Heart right ventricle (tissue), 16 donors: Measurements from ENCODE around the gene ITGAE. TPM values are rescaled to one million over a fixed set of nuclear protein-coding genes. Genes with fewer than 3 reads are reported as not detected.

Source experiments
- ATAC-seq, 8 donors: fragments of 200-7000 bp; cut with Tn5 transposase; one replicate each; pipeline ENCODE4 v1.9.1; 2020; ENCODE audit warnings: mild to moderate bottlenecking in 8 of 8, moderate library complexity in 8 of 8, moderate number of reproducible peaks in 1 of 8
- DNase-seq, 2 donors: peaks; one replicate each; pipeline ENCODE4 v3.0.0-alpha.2; 2020
- H3K27ac ChIP-seq, 10 donors: fragments of 200-600 bp; sonication (generic) in 2 of 10; one replicate each; pipeline versions ENCODE4 v1.5.0 to v1.8.0; 2020 to 2022; ENCODE audit warnings: mild to moderate bottlenecking in 3 of 10
- H3K27me3 ChIP-seq, 7 donors: fragments of 200-600 bp; one replicate each; pipeline ENCODE4 v1.8.0; 2021 to 2022; ENCODE audit warnings: mild to moderate bottlenecking in 2 of 7
- H3K36me3 ChIP-seq, 9 donors: fragments of 200-600 bp; sonication (generic) in 1 of 9; one replicate each; pipeline versions ENCODE4 v1.5.0 to v1.8.0; 2020 to 2022; ENCODE audit warnings: mild to moderate bottlenecking in 2 of 9
- H3K4me1 ChIP-seq, 9 donors: fragments of 200-600 bp; sonication (generic) in 1 of 9; one replicate each; pipeline versions ENCODE4 v1.5.0 to v1.8.0; 2020 to 2022; ENCODE audit warnings: mild to moderate bottlenecking in 4 of 9
- H3K4me3 ChIP-seq, 10 donors: fragments of 200-600 bp; sonication (generic) in 2 of 10; one replicate each; pipeline versions ENCODE4 v1.5.0 to v1.8.0; 2020 to 2022; ENCODE audit warnings: mild to moderate bottlenecking in 7 of 10, moderate library complexity in 2 of 10
- H3K9me3 ChIP-seq, 11 donors: fragments of 200-600 bp in 10 of 11; sonication (generic) in 2 of 11; one replicate each; pipeline versions ENCODE4 v1.5.0 to v1.8.0; 2013 to 2022; ENCODE audit warnings: mild to moderate bottlenecking in 2 of 11, control low read depth in 1 of 11, moderate library complexity in 1 of 11
- WGBS, 2 donors: extraction: QIAGEN DNeasy Blood & Tissue Kit; methylation state at CpG; one replicate each; pipeline ENCODE4 v1.1.7; 2013; ENCODE audit warnings: inconsistent platforms in 1 of 2; 5-methylcytosine and 5-hydroxymethylcytosine counted together
- intact Hi-C, 10 donors: fragments of 100-400 bp; cut with DNase I; formaldehyde crosslinking; loops; one replicate each; pipeline versions ENCODE4 v1.11.1 to v1.14.2; 2022
- polyA plus RNA-seq, 2 donors: library from polyadenylated mRNA; stranded (reverse); fragments of 200-250 nt; gene quantifications; one replicate each; pipeline ENCODE4 v1.2.3, GENCODE V29; 2013
- total RNA-seq, 10 donors: library from RNA; stranded (reverse); fragmentation: NEBNext Ultra II Directional in 3 of 10; extraction: Animal tissue kit (Norgen Biotek cat#: 25700) in 3 of 10; gene quantifications; one replicate each; pipeline versions ENCODE4 v1.2.1 to v1.2.4, GENCODE V29; 2021 to 2023
- TF ChIP-seq, protein P1 (sequence below), 9 donors: fragments of 200-600 bp; sonication (generic) in 2 of 9; IDR thresholded peaks; one replicate each; pipeline versions ENCODE4 v1.5.0 to v1.8.0; 2021 to 2022; ENCODE audit warnings: antibody characterized with exemption in 9 of 9, mild to moderate bottlenecking in 5 of 9, moderate library complexity in 1 of 9
- donor health status: Arrhythmogenic right ventricular cardiomyopathy.
- donor health status: ischemic (EF 13 %, LVEDD 7.1; RV severe dilation, severe dysfunction).
- donor health status: healthy with polysubstance abuse.
- donor health status: DM: no; HTN: yes; CAD: no.
- donor health status: DM: no; HTN: no; CAD: no.
- donor health status: ischemic (EF 25% LVEDD 6.9; RV normal size, moderate dysfunction).
- donor health status: ischemic (EF 25% LVEDD 5.7; RV mildly dilated, moderate dysfunction).
- donor health status: healthy.
- donor health status: DM: yes; HTN: yes; CAD: no.
- donor health status: Ischemic cardiomyopathy.
- donor health status: ischemic (EF 35%, LVEDD 5.7; RV mildly dilated, moderate dysfunction).
- donor health status: nonischemic (EF 11% LVEDD 7.7; RV severe dilation, severe dysfunction).
- donor health status: DM: yes; HTN: yes; CAD: no.
- donor health status: PGD.
- donor health status: ischemic (EF 29% LVEDD 5.4; RV normal size, mild dysfunction).
- donor health status: nonischemic (EF 23%, LVEDD 6.1; RV moderate dilation, normal function).

ITGAE gene
- total and polyA plus RNA-seq, 12 donors, result 14.0 to 35.4 (median 16.8) TPM

DNA sequence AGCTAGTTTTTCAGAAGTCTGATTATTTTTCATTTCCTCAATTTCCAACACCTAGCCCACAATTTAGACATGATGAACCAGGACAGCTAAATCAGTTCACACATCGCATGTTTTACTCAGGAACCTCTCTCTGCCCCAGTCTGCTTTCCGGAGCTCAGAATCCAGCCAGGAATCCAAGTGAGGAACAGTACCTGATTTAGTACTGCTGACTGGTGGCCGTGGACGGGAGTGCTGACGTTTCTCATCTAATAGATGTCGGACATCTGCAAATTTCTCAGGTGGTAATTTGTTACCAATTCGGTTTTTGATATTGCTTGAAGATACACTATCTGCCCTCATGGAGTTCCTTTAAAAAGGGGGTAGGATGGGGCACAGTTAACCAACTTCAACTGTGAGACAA, 14.9 kb upstream of the ITGAE start:
- intact Hi-C loops, result no loop called here
- Histone ChIP-seq H3K27me3 (no peaks in the 10 kb centered on the region), H3K9me3 (no peaks in the 10 kb centered on the region), H3K36me3 (peaks cover 0 to 100% (median 84%) of the 10 kb centered on the region in 9 donors), H3K4me1 (peaks cover 0 to 4% (median 0%) of the 10 kb centered on the region in 9 donors), H3K27ac (no peak overlapping the region), H3K4me3 (no peak overlapping the region)
- DNase-seq, result no peak
- ATAC-seq, result no peak
- 89% methylated on average over 7 of the region's 7 CpGs for WGBS, 2 donors
- TF ChIP-seq, protein P1, sequence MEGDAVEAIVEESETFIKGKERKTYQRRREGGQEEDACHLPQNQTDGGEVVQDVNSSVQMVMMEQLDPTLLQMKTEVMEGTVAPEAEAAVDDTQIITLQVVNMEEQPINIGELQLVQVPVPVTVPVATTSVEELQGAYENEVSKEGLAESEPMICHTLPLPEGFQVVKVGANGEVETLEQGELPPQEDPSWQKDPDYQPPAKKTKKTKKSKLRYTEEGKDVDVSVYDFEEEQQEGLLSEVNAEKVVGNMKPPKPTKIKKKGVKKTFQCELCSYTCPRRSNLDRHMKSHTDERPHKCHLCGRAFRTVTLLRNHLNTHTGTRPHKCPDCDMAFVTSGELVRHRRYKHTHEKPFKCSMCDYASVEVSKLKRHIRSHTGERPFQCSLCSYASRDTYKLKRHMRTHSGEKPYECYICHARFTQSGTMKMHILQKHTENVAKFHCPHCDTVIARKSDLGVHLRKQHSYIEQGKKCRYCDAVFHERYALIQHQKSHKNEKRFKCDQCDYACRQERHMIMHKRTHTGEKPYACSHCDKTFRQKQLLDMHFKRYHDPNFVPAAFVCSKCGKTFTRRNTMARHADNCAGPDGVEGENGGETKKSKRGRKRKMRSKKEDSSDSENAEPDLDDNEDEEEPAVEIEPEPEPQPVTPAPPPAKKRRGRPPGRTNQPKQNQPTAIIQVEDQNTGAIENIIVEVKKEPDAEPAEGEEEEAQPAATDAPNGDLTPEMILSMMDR (IDR thresholded peaks at IDR 0.05), result no peak

DNA sequence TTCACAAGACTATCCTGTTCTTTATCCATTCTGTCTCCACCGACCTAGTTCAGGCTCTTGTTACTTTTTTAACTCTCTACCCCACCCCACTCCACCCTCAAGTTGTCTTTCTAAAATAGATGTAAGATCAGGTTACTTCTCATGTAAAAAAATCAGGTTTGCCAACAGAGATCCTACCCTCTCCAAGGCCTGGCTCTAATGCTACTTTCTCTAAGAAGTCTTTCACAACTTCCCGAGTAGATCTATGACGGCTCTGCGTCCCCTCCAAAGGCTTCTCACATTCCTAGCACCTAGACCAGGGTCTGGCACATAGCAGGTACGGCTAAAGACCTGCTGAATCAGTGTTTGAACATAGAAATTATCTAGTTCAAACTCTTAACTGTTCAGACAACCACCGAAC, 14.1 kb upstream of the ITGAE start:
- Histone ChIP-seq H3K27ac (no peak overlapping the region), H3K9me3 (no peaks in the 10 kb centered on the region), H3K4me1 (peaks cover 0 to 4% (median 0%) of the 10 kb centered on the region in 9 donors), H3K27me3 (no peaks in the 10 kb centered on the region), H3K36me3 (peaks cover 0 to 100% (median 87%) of the 10 kb centered on the region in 9 donors), H3K4me3 (no peak overlapping the region)
- ATAC-seq, result no peak
- intact Hi-C loops, result no loop called here
- no peak for DNase-seq
- TF ChIP-seq, protein P1 (IDR thresholded peaks at IDR 0.05), result no peak
- 86 to 91% methylated on average over 6 of the region's 6 CpGs for WGBS, 2 donors

GRCh38 chr17:3814361-3814760, 13.4 kb upstream of the ITGAE start:
- WGBS, 2 donors, result 92 to 95% methylated on average over 13 of the region's 13 CpGs
- ATAC-seq (no peak), DNase-seq (no peak)
- Histone ChIP-seq H3K27me3 (no peaks in the 10 kb centered on the region), H3K9me3 (no peaks in the 10 kb centered on the region), H3K4me1 (peaks cover 0 to 4% (median 0%) of the 10 kb centered on the region in 9 donors), H3K27ac (no peak overlapping the region), H3K4me3 (no peak overlapping the region), H3K36me3 (peaks cover 0 to 100% (median 87%) of the 10 kb centered on the region in 9 donors)
- TF ChIP-seq, protein P1 (IDR thresholded peaks at IDR 0.05), result no peak
- intact Hi-C loops, result no loop called here

DNA sequence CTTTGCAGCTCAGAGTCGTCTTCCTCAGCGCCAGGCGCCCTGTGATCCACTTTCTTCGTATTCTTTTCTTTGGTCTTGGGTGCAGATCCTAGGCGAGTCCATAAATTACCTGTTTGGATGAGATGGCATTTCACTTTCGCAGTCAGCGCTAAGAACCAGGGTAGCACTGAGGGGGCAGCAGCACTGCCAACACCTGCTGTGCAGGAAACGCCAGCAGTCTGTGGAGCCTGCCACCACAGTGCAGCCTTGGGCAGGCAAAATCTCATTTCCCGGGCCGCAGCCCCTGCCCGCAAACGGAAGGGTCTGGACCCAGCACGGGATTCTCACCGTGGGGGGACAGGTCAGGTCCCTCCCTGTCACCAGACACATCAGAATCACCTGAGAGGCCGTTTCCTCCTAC, 12.2 kb upstream of the ITGAE start:
- peaks cover 0 to 100% (median 76%) of the 10 kb centered on the region in 9 donors for H3K36me3 ChIP-seq
- no peaks in the 10 kb centered on the region for H3K27me3 ChIP-seq
- WGBS, 2 donors, result 86 to 91% methylated on average over 15 of the region's 15 CpGs
- no peak overlapping the region for H3K27ac ChIP-seq
- H3K4me3 ChIP-seq, result no peak overlapping the region
- intact Hi-C loops, result no loop called here
- ATAC-seq (no peak), DNase-seq (no peak)
- H3K9me3 ChIP-seq, result no peaks in the 10 kb centered on the region
- TF ChIP-seq, protein P1 (IDR thresholded peaks at IDR 0.05), result no peak
- H3K4me1 ChIP-seq, result no peaks in the 10 kb centered on the region
